Ishikawa (cell line): ENCODE data around the gene PLA2G6.

ENCODE experiments used
- EP300 ChIP-seq: IDR thresholded peaks from 2 replicates; pipeline ENCODE4 v1.6.1; 2012; ENCODE audit warnings: borderline replicate concordance
- FOXM1 ChIP-seq: IDR thresholded peaks from 2 replicates; pipeline ENCODE4 v1.6.1; 2012; ENCODE audit warnings: low read depth, borderline replicate concordance
- MAX ChIP-seq: IDR thresholded peaks from 2 replicates; pipeline ENCODE4 v1.6.1; 2012
- REST ChIP-seq: IDR thresholded peaks from 2 replicates; pipeline ENCODE4 v1.6.1; 2012; ENCODE audit warnings: low read depth, mild to moderate bottlenecking
- TAF1 ChIP-seq: IDR thresholded peaks from 2 replicates; pipeline ENCODE4 v1.6.1; 2012; ENCODE audit warnings: low read depth, mild to moderate bottlenecking
- YY1 ChIP-seq: IDR thresholded peaks from 2 replicates; pipeline ENCODE4 v1.6.1; 2012; ENCODE audit warnings: low read depth

- TF ChIP-seq EP300 (no peak), REST (no peak), YY1 (no peak), MAX (no peak), TAF1 (no peak), FOXM1 (no peak)
Observed at GRCh38 chr22:38072322-38073149, 109.1 kb downstream of the PLA2G6 start.
